GM13977 (cell line): Measurements from ENCODE around the gene REPS1.

ENCODE experiments used
- DNase-seq: peaks from one replicate; pipeline ENCODE4 v3.0.0; 2012; ENCODE audit warnings: low spot score
- CTCF ChIP-seq: IDR thresholded peaks from 2 replicates; pipeline ENCODE4 v1.5.1; 2012; ENCODE audit warnings: mild to moderate bottlenecking, control low read depth; ENCODE audit not compliant: insufficient read depth; ENCODE audit errors: extremely low read depth, missing control alignments
- in situ Hi-C: fragments of 300-500 bp; cut with MboI; formaldehyde crosslinking; loops from one replicate; pipeline ENCODE4 v1.12.0; 2022; ENCODE audit warnings: low sequenced_read_pairs, low pct_unique_long_range_greater_than_20kb, mixed read lengths, inconsistent platforms; ENCODE audit not compliant: unreplicated experiment

REPS1 gene

GRCh38 chr6:138923561-138923960 is 64.5 kb downstream of the REPS1 start:
- no peak for DNase-seq
- no peak for TF ChIP-seq CTCF
- in situ Hi-C loops, result no loop called here

DNA sequence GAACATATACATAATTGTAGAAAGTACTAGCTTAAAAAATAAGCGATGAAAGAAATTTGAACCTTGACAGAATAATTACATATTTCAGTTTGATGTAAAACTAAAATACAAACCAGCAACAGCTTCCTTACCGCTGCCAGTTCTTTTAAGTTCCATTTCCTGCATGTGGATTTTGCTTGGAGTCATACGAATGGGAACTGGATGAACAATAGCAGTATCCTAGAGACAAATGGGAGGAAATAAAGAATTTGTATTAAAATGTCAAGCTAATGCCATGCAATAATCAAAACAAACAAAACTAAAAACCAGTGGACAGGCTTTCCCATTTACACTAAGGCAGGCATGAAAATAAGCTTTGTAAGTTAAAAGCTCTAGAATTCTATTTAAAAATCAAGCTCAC is 67.1 kb downstream of the REPS1 start:
- in situ Hi-C loops, result no loop called here
- no peak for DNase-seq
- TF ChIP-seq CTCF, result no peak

DNA sequence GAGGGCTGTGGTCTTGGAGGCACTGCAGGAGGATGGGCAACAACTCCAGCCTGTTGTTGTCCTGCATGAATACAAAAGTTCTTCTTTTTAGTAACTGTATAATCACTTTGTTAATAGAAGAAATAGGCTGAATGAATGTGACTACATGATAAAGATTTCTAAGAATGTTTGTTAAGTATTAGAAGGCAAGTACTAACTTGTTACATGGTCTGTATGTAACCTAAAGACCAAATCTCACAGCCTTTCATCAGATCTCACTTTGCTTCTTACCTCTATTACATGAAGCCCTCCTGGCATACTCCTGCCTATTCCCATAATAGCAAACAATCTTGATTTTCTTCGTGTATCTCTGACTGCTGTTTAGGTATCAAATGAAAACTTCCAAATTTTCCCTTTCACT is 73.4 kb downstream of the REPS1 start:
- in situ Hi-C loops, result no loop called here
- TF ChIP-seq CTCF, result no peak
- DNase-seq, result no peak

- in situ Hi-C loops, result no loop called here
- DNase-seq, result peak; percentile 24
- no peak for TF ChIP-seq CTCF
Observed at GRCh38 chr6:138912308-138912707, 75.7 kb downstream of the REPS1 start.

DNA sequence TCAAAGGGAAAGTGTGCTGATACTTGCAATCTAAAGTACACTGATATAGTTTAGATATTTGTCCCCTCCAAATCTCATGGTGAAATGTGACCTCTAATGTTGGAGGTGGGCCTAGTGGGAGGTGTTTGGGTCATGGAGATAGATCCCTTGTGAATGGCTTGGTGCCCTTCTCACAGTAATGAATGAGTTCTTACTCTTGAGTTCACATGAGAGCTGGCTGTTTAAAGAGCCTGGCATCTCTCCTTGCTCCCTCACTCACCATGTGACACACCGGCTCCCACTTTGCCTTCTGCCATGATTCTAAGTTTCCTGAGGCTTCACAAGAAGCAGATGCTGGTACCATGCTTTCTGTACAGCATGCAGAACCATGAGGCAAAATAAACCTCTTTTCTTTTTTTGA is 78.1 kb downstream of the REPS1 start:
- no peak for DNase-seq
- no peak for TF ChIP-seq CTCF
- in situ Hi-C loops, result no loop called here

GRCh38 chr6:138909511-138909910 is 78.5 kb downstream of the REPS1 start:
- no peak for DNase-seq
- no peak for TF ChIP-seq CTCF
- in situ Hi-C loops, result no loop called here

GRCh38 chr6:138907167-138907566 is 80.9 kb downstream of the REPS1 start:
- TF ChIP-seq CTCF, result no peak
- in situ Hi-C loops, result no loop called here
- no peak for DNase-seq
